Trophoblast cell (in vitro differentiated cells and primary cell): Measurements from ENCODE around the gene NOC2L.

Experiments used
- DNase-seq, 2 donors: peaks; one replicate each; pipeline ENCODE4 v3.0.0-alpha.2; 2016
- H2AFZ ChIP-seq: 2 replicates; pipeline ENCODE4 v1.6.1; 2013; ENCODE audit warnings: low read length, moderate library complexity, mild to moderate bottlenecking; ENCODE audit not compliant: insufficient read depth, poor library complexity
- H2AK5ac ChIP-seq: 2 replicates; pipeline ENCODE4 v1.6.1; 2013; ENCODE audit warnings: mild to moderate bottlenecking, low read length
- H2BK120ac ChIP-seq: 2 replicates; pipeline ENCODE4 v1.6.1; 2013; ENCODE audit warnings: low read length, mild to moderate bottlenecking, moderate library complexity; ENCODE audit not compliant: insufficient read depth, poor library complexity
- H2BK12ac ChIP-seq: 2 replicates; pipeline ENCODE4 v1.6.1; 2013; ENCODE audit warnings: mild to moderate bottlenecking, low read length, moderate library complexity
- H2BK5ac ChIP-seq: 2 replicates; pipeline ENCODE4 v1.6.1; 2013; ENCODE audit warnings: low read length, low read depth, moderate library complexity, mild to moderate bottlenecking; ENCODE audit not compliant: poor library complexity
- H3K14ac ChIP-seq: 2 replicates; pipeline ENCODE4 v1.6.1; 2013; ENCODE audit warnings: mild to moderate bottlenecking, low read length
- H3K18ac ChIP-seq: 2 replicates; pipeline ENCODE4 v1.6.1; 2013; ENCODE audit warnings: mild to moderate bottlenecking, low read length
- H3K23ac ChIP-seq: 2 replicates; pipeline ENCODE4 v1.6.1; 2013; ENCODE audit warnings: low read length
- H3K27ac ChIP-seq: 2 replicates; pipeline ENCODE4 v1.5.1; 2013; ENCODE audit warnings: low read depth, mild to moderate bottlenecking, inconsistent platforms, low read length, moderate library complexity
- H3K27me3 ChIP-seq: 2 replicates; pipeline ENCODE4 v1.6.1; 2013; ENCODE audit warnings: inconsistent platforms, mild to moderate bottlenecking, low read length, moderate library complexity; ENCODE audit not compliant: insufficient read depth
- H3K36me3 ChIP-seq, 2 experiments: 1 replicate in 1 of 2; 2 replicates in 1 of 2; pipeline ENCODE4 v1.6.1; 2013; ENCODE audit warnings: low read length in 2 of 2, mild to moderate bottlenecking in 2 of 2, moderate library complexity in 1 of 2; ENCODE audit not compliant: insufficient read depth in 2 of 2, control insufficient read depth in 1 of 2
- H3K4ac ChIP-seq: 2 replicates; pipeline ENCODE4 v1.6.1; 2013; ENCODE audit warnings: low read depth, mild to moderate bottlenecking, low read length, moderate library complexity
- H3K4me1 ChIP-seq, 2 experiments: 1 replicate in 1 of 2; 2 replicates in 1 of 2; pipeline ENCODE4 v1.6.1; 2013; ENCODE audit warnings: low read length in 2 of 2, mild to moderate bottlenecking in 2 of 2, moderate library complexity in 1 of 2; ENCODE audit not compliant: insufficient read depth in 2 of 2, control insufficient read depth in 1 of 2
- H3K4me2 ChIP-seq: 2 replicates; pipeline ENCODE4 v1.6.1; 2013; ENCODE audit warnings: inconsistent platforms, mild to moderate bottlenecking, low read length, moderate library complexity
- H3K4me3 ChIP-seq: 2 replicates; pipeline ENCODE4 v1.5.1; 2013; ENCODE audit warnings: mild to moderate bottlenecking, low read depth, low read length, inconsistent platforms
- H3K79me1 ChIP-seq: one replicate; pipeline ENCODE4 v1.6.1; 2013; ENCODE audit warnings: low read length
- H3K79me2 ChIP-seq: 2 replicates; pipeline ENCODE4 v1.6.1; 2013; ENCODE audit warnings: low read length, mild to moderate bottlenecking; ENCODE audit not compliant: control insufficient read depth, insufficient read depth, poor library complexity
- H3K9ac ChIP-seq: 2 replicates; pipeline ENCODE4 v1.6.1; 2013; ENCODE audit warnings: mild to moderate bottlenecking, low read length
- H3K9me3 ChIP-seq: 2 replicates; pipeline ENCODE4 v1.6.1; 2013; ENCODE audit warnings: low read depth, mild to moderate bottlenecking, control low read depth, inconsistent platforms, low read length; ENCODE audit not compliant: insufficient read depth
- H4K12ac ChIP-seq: 2 replicates; pipeline ENCODE4 v1.6.1; 2013; ENCODE audit warnings: low read depth, mild to moderate bottlenecking, low read length, moderate library complexity
- H4K8ac ChIP-seq: 2 replicates; pipeline ENCODE4 v1.6.1; 2013; ENCODE audit warnings: low read depth, mild to moderate bottlenecking, low read length, moderate library complexity
- H4K91ac ChIP-seq: one replicate; pipeline ENCODE4 v1.6.1; 2013; ENCODE audit warnings: low read depth, mild to moderate bottlenecking, low read length, moderate library complexity
- WGBS: extraction: QIAGEN DNeasy Blood & Tissue Kit; methylation state at CpG from one replicate; pipeline ENCODE4 v1.1.7; 2013; ENCODE audit warnings: missing lambda C conversion rate; ENCODE audit not compliant: insufficient read length, insufficient coverage; ENCODE audit errors: extremely low coverage; 5-methylcytosine and 5-hydroxymethylcytosine counted together

NOC2L gene

GRCh38 chr1:997993-998744, 39.1 kb upstream of the NOC2L start:
- peaks cover 29% of the 10 kb centered on the region for H3K27me3 ChIP-seq
- no peak overlapping the region for H3K4ac ChIP-seq
- H2BK12ac ChIP-seq = no peak overlapping the region
- DNase-seq = no peak
- peaks cover 18 to 24% of the 10 kb centered on the region in 2 experiments for H3K4me1 ChIP-seq
- H3K9ac ChIP-seq = no peak overlapping the region
- peaks cover 3% of the 10 kb centered on the region for H3K9me3 ChIP-seq
- no peak overlapping the region for H3K23ac ChIP-seq
- no peak overlapping the region for H2BK5ac ChIP-seq
- H4K91ac ChIP-seq = no peak overlapping the region
- peak overlapping the region; percentile 51 for H3K4me3 ChIP-seq
- H3K27ac ChIP-seq = no peak overlapping the region
- peaks cover 3% of the 10 kb centered on the region for H3K79me2 ChIP-seq
- H2AK5ac ChIP-seq = peak overlapping the region; percentile 75
- peaks cover 0 to 2% of the 10 kb centered on the region in 2 experiments for H3K36me3 ChIP-seq
- no peak overlapping the region for H2BK120ac ChIP-seq
- H2AFZ ChIP-seq = no peak overlapping the region
- WGBS = no CpG with 5 or more reads among the region's 75 CpGs
- H4K8ac ChIP-seq = no peak overlapping the region
- no peak overlapping the region for H3K18ac ChIP-seq
- peak overlapping the region; percentile 57 for H3K4me2 ChIP-seq
- peak overlapping the region; percentile 27 for H4K12ac ChIP-seq
- no peak overlapping the region for H3K14ac ChIP-seq
- peaks cover 24% of the 10 kb centered on the region for H3K79me1 ChIP-seq

- Histone ChIP-seq H3K36me3 (peaks cover 0 to 2% of the 10 kb centered on the region in 2 experiments), H3K4me2 (no peak overlapping the region), H4K12ac (no peak overlapping the region), H3K9ac (no peak overlapping the region), H2BK5ac (no peak overlapping the region), H3K27ac (no peak overlapping the region), H3K79me1 (peaks cover 24% of the 10 kb centered on the region), H3K9me3 (peaks cover 8% of the 10 kb centered on the region), H3K4me1 (peaks cover 16 to 21% of the 10 kb centered on the region in 2 experiments), H2BK120ac (no peak overlapping the region), H3K27me3 (peaks cover 29% of the 10 kb centered on the region), H4K8ac (no peak overlapping the region), H3K14ac (no peak overlapping the region), H3K18ac (no peak overlapping the region), H2AK5ac (no peak overlapping the region), H2BK12ac (no peak overlapping the region), H2AFZ (no peak overlapping the region), H3K4ac (no peak overlapping the region), H3K79me2 (peaks cover 3% of the 10 kb centered on the region), H4K91ac (no peak overlapping the region), H3K23ac (no peak overlapping the region), H3K4me3 (no peak overlapping the region)
- DNase-seq = no peak
- no CpG with 5 or more reads among the region's 3 CpGs for WGBS
Observed at GRCh38 chr1:997713-997992, 38.6 kb upstream of the NOC2L start.

- Histone ChIP-seq H3K4me1 (peaks cover 16 to 21% of the 10 kb centered on the region in 2 experiments), H3K4me2 (no peak overlapping the region), H2AK5ac (no peak overlapping the region), H4K12ac (no peak overlapping the region), H3K4ac (no peak overlapping the region), H3K9ac (no peak overlapping the region), H3K14ac (no peak overlapping the region), H2BK5ac (no peak overlapping the region), H3K9me3 (peaks cover 9% of the 10 kb centered on the region), H3K79me1 (peaks cover 24% of the 10 kb centered on the region), H3K23ac (no peak overlapping the region), H3K27me3 (peaks cover 29% of the 10 kb centered on the region), H3K79me2 (peaks cover 3% of the 10 kb centered on the region), H2BK120ac (no peak overlapping the region), H3K4me3 (no peak overlapping the region), H2AFZ (no peak overlapping the region), H3K36me3 (peaks cover 0 to 2% of the 10 kb centered on the region in 2 experiments), H3K18ac (no peak overlapping the region), H4K91ac (no peak overlapping the region), H2BK12ac (no peak overlapping the region), H3K27ac (no peak overlapping the region), H4K8ac (no peak overlapping the region)
- WGBS = no CpG with 5 or more reads among the region's 24 CpGs
- peak in 1 of 2 donors; percentile 28 for DNase-seq
Observed at GRCh38 chr1:996851-997712, 38.0 kb upstream of the NOC2L start.

- WGBS = no CpG with 5 or more reads among the region's 30 CpGs
- H4K8ac ChIP-seq = no peak overlapping the region
Observed at GRCh38 chr1:995665-996633, 36.9 kb upstream of the NOC2L start.

More at GRCh38 chr1:995665-996633, 36.9 kb upstream of the NOC2L start:
- Histone ChIP-seq H3K79me1 (peaks cover 17% of the 10 kb centered on the region), H3K4me3 (no peak overlapping the region), H3K4me2 (no peak overlapping the region), H3K4me1 (peaks cover 13 to 14% of the 10 kb centered on the region in 2 experiments), H3K27ac (no peak overlapping the region), H3K14ac (no peak overlapping the region), H2BK5ac (no peak overlapping the region), H3K9me3 (peaks cover 13% of the 10 kb centered on the region), H2BK12ac (no peak overlapping the region), H2BK120ac (no peak overlapping the region), H3K79me2 (peaks cover 3% of the 10 kb centered on the region), H3K27me3 (peaks cover 32% of the 10 kb centered on the region), H2AFZ (no peak overlapping the region), H4K12ac (no peak overlapping the region), H3K36me3 (peaks cover 0 to 2% of the 10 kb centered on the region in 2 experiments), H3K23ac (no peak overlapping the region), H3K4ac (no peak overlapping the region), H2AK5ac (no peak overlapping the region), H4K91ac (no peak overlapping the region), H3K9ac (no peak overlapping the region), H3K18ac (no peak overlapping the region)
- DNase-seq = no peak
